HG02571 (cell line): ENCODE results near the gene FBXL15.

ENCODE experiments used
- ATAC-seq: cut with Tn5 transposase; IDR thresholded peaks from one replicate; pipeline ENCODE4 v1.9.1; 2021; ENCODE audit warnings: mild to moderate bottlenecking, moderate library complexity; ENCODE audit not compliant: unreplicated experiment

The FBXL15 gene

GRCh38 chr10:102409604-102410428, 10.8 kb upstream of the FBXL15 start:
- no peak for ATAC-seq

- no peak for ATAC-seq
These were observed 10.1 kb upstream of the FBXL15 start for GRCh38 chr10:102410429-102411073.

- ATAC-seq = no peak
These were observed 9.0 kb upstream of the FBXL15 start for GRCh38 chr10:102411341-102412255.

- no peak for ATAC-seq
These were observed 8.3 kb upstream of the FBXL15 start for GRCh38 chr10:102412293-102412692.

GRCh38 chr10:102413053-102413705, 7.5 kb upstream of the FBXL15 start:
- no peak for ATAC-seq

GRCh38 chr10:102413806-102414561, 6.7 kb upstream of the FBXL15 start:
- no peak for ATAC-seq

GRCh38 chr10:102414749-102415148, 5.9 kb upstream of the FBXL15 start:
- no peak for ATAC-seq

- no peak for ATAC-seq
These were observed 4.4 kb upstream of the FBXL15 start for GRCh38 chr10:102416283-102416682.

- no peak for ATAC-seq
These were observed 3.9 kb upstream of the FBXL15 start for GRCh38 chr10:102416695-102417094.

- no peak for ATAC-seq
These were observed 1.9 kb upstream of the FBXL15 start, which contains the start of gene PSD for GRCh38 chr10:102418622-102419268. PSD (minus strand) TSS chr10:102418785; CDS start chr10:102417038, 1,747 bp downstream.

- no peak for ATAC-seq
These were observed 1.1 kb upstream of the FBXL15 start for GRCh38 chr10:102419269-102420180.

- no peak for ATAC-seq
These were observed 389 bp upstream of the FBXL15 start for GRCh38 chr10:102420181-102420713.

- no peak for ATAC-seq
These were observed 796 bp downstream of the FBXL15 start for GRCh38 chr10:102421507-102421756.

- ATAC-seq = no peak
These were observed 1.3 kb downstream of the FBXL15 start for GRCh38 chr10:102421757-102422512.

GRCh38 chr10:102422545-102423129, 2.0 kb downstream of the FBXL15 start:
- no peak for ATAC-seq

- ATAC-seq = no peak
These were observed 2.8 kb downstream of the FBXL15 start for GRCh38 chr10:102423372-102423968.

GRCh38 chr10:102424145-102424544, 3.5 kb downstream of the FBXL15 start:
- no peak for ATAC-seq
